Stimulated activated CD4-positive, alpha-beta T cell treated with anti-CD3 and anti-CD28 coated beads, Interleukin-12 subunit alpha, Interleukin-12 subunit beta, amount 100 ng/mL, for 24 hours (primary cell): ENCODE results near the gene PLEKHA1.

ENCODE experiments used
- DNase-seq, 2 experiments: peaks; one replicate each; pipeline ENCODE4 v3.0.0-alpha.2; 2020; ENCODE audit warnings: low read depth in 2 of 2

The PLEKHA1 gene

DNA sequence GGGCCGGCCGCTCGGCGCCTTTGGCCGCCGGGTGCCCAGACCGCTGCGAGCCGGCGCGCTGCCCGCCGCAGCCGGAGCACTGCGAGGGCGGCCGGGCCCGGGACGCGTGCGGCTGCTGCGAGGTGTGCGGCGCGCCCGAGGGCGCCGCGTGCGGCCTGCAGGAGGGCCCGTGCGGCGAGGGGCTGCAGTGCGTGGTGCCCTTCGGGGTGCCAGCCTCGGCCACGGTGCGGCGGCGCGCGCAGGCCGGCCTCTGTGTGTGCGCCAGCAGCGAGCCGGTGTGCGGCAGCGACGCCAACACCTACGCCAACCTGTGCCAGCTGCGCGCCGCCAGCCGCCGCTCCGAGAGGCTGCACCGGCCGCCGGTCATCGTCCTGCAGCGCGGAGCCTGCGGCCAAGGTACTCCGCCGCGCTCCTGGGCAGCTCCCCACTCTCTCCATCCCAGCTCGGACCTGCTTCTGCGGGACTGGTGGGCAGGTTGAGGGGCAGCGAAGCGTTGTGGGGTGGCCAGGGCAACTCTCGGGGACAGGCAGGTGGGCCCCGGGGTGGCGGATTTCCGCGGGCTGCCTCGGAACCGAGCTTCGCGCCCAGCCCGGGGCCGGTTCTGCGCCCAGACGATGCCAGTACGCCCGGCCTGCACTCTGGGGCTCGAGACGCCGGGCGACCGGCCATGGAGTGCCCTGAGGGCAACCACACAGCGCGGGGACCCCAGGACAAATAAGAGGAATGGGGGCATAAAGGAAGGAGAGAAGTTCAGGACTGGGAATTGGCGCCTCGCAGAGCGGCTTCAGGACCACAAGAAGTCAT, 87.4 kb downstream of the PLEKHA1 start:
- no peak for DNase-seq

DNA sequence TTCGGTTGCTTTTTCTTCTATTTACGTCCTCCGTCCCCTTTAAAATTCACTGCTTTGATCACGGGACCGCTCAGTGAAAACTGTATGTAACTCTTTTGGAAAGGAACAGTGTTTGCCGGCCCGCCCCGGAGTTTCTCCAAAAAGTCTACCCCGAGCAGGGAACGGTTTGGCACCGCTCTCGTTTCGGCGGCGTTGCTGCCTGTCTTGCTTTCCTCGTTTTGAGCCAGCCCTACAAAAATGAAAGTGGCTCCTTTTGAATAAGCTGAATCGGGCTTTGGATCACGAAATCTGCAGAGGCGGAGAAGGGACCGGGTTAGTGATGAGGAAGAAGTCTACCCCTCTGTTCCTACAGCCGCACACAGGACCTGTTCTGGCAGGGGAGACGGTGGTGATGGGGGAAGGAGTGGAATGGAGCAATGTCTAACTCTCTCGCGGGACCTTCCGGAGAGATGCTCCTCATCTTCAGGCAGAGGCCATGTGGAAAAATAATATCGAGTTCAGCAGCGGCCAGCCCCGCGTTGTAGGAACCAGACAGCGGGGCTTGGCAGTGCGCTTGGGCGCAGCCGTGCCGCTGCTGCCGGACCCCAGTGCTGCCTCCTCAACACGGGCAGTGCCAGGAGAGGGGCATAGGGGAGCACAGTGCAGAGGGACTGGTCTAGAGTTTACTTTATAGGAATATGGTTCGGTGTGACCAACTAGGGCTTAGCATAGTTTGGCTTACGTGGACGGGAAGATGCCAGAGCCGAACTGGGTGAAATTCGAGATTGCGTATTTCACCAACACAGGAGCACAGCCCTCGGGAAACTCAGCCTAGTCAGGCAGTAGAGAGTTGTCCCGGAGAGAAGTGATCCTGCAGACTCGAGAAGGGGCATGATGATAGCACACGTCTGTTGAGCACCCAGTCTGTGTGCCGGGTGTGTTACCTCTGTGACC, 88.3 kb downstream of the PLEKHA1 start:
- no peak for DNase-seq

DNA sequence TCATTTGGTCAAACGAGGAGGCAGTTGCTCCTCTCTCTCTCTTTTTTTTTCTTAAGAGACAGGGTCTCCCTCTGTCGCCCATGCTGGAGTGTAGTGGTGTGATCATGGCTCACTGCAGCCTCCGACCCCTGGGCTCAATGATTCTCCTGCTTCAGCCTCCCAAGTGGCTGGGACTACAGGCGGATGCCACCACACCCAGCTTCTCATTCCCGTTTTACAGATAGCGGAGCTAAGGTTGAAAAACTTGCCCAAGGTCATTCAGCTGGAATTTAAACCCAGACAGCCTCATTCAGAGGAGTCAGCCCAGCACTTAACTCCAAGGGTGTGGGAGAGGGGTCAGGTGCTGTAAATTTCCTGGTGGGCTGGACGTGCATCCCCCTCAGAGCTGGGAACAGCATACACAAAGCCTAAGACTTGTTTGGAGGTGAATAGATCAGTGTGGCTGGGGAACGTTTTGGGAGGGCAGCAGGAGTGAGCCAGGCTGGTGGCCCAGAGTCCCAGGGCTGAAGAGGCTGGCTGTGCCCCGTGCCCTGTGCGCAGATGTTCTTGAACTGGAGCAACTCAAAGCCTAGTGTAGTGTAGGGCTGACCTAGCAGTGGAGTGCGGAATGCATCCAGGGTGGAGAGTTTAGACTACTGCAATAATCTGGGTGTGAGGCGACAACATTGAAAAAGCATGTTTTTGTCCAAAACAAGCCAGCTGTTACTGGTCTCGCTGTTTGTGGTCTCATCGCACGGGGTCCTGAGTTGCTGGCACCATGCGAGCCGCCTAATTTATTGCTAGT, 89.2 kb downstream of the PLEKHA1 start:
- DNase-seq: no peak

DNA sequence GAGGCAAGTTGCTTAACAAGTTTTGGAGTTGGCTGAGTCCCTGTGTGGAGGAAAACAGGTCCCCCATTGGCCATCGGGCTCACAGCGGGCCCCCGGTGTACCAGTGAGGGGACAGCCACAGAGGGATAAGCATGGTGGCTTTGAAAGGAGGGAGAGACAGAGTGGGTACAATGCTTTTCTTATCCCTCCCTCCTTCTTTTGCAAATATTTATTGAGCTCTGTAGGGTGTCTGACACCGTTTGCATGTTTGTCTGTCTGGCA, 89.7 kb downstream of the PLEKHA1 start:
- DNase-seq: no peak

DNA sequence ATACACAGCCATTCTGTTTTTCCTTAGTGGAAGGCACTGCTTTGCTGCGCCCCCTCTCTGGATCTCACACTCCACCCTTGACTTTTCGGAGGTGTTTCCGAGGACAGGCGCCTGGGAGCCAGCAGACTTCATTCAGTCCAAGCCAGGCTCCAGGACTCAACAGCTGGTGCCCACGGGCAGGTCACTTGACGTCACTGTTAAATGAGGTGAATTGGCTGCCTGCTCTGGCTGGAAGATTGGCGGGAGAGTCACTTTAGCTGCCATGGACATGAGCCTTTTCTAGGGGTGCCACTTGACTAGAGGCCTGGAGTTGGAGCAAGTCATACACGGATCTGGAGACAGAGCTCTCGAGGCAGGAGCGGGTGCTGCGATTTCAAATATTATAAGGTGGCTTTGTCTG, 90.1 kb downstream of the PLEKHA1 start:
- DNase-seq: no peak

DNA sequence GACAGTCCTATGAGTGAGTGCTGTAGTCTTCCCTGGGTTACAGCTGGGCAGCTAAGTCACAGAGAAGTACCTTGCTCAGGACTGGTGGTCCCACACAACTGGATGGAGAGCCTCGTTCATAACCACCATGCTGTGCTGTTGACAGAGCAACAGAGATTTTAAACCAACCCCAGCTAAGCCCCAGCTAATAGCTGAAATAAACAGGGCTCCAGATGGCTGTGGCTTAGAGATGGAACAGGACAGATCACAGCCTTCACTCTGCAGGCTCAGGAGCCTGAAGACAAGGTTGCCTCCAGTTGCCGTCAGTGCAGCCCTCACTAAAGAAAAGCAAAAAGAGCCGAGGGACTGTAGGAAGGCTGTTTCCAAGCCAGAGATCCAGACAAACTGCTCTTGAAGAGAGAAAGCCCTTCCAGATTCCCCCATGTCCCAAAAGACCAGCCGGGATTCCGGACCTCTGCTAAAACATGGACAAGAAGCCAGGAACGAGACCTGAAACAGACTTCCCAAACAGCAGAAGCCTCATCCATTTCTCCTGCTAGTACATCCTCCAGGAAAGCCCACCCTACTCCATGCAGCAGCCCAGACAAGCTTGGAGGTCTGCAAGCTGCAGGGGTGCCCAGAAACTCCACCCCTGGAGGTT, 91.0 kb downstream of the PLEKHA1 start:
- no peak for DNase-seq

DNA sequence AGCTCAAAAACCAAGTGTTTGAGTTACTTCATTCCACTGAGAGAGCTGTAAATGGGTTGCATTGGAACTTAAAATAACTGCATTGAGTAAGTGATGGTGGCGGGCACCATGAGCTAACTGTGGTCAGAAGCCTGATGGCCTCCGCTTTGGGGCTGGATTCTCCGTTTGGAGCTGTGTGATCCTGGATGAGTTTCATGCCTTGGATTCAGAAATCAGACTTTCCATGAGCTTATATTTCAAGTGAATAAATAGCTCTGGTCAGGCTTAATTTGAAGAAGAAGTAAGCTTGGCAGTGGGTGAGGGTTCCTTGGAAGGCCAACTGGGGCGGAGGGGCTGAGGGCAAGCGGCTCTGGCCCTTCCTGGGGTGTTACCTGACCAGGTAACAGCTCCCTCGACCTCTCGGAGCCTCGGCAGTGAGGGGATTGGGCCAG, 92.5 kb downstream of the PLEKHA1 start:
- no peak for DNase-seq

DNA sequence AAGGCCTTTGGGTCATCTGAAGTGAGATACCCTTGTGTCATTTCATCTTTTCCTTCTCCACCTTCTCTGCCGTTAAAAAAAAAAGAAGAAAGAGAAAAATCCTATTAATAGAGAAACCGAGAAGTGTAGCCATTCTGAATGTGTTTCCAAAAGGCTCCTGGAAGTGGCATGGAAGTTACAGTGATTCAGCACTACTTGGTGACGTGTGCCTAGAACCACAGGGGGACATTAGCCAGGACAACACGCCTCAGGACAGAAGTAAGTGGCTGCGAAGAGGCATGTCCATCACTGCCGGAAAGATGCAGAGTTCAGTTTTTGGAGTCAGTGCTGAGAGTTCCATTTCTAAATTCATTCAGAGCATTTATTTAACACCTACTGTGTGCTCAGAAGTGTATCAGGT, 93.2 kb downstream of the PLEKHA1 start:
- no peak for DNase-seq

DNA sequence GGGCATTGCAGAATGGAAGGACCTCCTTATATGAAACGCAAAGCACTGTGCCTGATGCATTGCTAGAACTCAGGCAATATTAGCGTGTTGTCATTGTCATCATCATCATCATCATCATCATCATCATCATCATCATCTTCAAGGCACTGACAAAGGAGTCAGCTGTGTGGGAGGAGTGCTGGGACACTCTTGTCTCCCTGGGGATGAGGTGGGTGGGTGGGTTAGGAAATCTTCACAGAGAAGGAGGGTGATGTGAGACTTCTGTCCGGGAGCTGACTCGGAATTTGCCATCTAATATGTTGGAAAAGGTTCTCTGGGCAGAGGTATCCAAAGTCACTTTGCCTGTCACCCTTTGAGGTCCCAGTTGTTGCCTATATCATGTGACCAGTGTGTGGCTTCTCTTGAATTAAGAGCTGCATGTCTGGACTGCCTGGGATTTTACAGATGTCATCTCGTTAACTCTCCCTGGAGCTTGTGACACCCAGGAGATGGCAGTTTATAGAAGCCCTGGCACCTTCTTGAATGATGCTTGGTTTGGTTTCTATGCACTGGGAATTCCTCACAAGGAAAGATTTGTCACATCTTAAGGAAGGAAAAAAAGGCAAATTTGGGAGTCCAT, 93.9 kb downstream of the PLEKHA1 start:
- no peak for DNase-seq

DNA sequence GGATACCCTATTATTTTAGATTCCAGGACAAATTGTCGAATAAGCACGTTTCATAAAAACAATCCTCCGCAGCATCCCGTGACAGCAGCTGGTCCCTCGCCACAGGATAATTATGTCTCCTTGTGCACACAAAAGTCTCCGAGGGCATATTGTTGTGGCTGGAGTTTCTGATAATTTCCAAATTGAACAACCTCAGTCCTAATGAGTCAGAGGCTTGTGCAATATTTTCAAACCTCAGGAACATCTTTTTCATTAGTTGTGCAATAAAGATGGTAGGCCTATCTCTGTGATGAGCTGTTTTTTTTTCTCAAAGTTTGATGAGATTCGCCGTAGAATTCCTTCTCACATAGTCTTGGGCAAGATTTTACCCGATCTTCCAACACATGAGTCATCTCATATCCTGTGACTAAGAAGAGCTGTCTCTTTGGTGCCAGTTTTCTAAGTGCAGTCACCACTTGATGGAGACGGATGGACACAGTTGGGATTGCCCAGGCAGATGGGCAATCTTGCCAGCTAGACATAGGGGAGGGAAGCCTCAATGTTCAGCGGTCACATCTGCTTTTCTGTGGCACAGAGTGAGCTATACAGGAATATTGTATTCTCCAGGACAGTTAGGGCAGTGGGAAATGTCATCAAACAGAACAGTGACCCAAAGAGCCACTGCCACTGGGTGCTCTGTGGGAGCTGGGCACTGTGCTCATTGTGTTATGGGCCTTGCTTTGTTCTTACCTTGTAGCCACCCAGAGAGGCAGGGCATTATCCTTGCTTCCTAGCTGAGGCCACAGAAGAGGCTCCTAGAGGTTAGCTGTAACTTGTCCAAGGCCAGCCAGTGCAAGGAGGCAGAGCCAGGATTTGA, 94.6 kb downstream of the PLEKHA1 start:
- no peak for DNase-seq

DNA sequence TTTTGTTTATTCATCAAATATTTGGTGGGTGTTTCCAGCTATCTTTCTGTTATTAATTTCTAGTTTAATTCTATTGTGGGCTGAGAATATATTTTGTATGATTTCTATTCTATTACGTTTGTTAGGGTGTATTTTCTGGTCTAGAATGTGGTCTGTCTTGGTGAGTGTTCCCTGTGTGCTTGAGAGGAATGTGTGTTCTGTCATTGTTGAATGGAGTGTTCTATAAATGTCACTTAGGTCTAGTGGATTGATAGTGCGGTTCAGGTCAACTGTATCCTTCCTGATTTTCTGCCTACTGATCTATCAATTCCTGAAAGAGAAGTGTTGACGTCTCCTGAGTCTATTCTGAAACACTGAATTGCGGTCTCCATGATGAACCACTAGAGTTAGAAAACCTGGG, 95.3 kb downstream of the PLEKHA1 start:
- DNase-seq: no peak

DNA sequence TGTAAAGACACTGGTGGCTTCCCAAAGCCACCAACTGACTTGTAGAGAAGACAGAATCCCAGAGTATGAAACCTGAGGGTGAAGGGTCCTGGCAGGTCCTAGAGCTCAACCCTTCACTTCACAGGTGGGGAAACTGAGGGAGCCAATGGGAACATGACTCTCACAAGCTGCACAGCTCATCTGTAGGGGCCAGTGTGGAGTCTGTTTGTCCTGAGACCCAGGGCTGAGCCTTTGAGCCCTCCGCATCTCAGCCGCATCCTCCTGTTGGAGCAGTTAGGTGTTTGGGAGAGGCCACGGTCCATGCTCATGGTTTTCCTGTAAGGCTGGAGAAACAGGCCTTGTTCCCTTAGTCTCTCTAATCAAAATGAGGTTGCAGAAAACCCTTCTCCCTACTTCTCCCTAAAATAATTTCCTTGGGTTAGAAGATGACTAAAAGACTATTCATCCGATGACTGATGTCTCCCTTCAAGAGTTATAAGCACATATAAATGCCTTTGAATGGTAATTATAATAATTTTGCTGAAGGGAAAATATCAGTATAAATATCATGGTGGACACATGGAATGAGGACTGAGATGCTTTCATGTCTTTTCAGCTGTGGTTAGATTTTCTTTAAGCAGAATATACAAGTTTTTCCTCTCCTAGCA, 97.1 kb downstream of the PLEKHA1 start:
- no peak for DNase-seq

DNA sequence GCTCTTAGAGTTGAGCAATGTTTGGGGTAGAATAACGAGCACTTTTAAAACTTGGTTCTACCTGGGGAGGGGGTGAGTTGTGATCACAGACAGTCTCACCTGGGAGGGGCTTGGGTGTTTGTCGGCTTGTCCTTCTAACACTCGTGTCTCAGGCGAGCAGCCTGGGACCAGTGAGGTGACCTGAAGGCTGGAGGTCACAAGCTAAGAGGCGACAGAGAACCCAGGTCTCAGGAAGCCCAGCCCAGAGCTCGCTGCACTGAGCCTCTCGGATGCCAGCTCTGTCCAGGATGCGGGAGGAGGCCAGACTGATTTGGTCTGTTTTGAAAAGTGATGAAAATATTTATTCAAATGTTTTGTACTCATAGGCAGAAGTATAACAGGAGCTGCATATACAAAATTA, 98.6 kb downstream of the PLEKHA1 start:
- DNase-seq: no peak

DNA sequence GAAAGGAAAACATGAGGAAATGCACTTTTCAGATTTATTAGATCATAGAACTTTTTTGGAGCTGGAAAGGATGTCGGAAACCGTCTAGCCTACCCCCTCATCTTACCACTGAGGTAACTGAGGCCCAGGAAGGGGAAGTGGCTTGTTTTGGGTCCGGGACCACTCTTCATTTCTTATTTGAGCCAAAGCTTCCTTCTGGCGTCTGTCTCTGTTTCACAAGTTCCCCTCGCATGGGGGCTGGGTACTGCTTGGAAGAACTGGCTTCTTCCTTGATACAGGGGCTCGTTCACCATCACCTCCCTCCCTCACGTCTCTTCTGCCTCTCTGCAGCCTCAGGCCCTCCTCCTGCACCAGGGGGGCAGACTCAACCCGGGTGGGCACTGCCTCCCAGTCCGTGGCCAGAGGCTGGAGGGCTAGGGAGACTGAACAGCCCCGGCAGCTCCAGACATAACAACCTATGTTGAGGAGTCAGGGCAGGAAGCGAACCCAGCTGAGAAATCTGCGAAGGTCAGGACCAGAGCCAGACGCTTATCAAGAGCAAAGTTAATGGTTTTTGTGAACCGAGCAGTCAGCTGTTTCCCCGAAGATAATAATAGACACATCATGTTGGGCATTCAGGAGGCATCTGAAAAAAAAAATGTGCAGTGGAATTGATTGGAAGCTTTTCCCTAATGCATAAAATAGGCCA, 99.8 kb downstream of the PLEKHA1 start:
- DNase-seq: no peak

DNA sequence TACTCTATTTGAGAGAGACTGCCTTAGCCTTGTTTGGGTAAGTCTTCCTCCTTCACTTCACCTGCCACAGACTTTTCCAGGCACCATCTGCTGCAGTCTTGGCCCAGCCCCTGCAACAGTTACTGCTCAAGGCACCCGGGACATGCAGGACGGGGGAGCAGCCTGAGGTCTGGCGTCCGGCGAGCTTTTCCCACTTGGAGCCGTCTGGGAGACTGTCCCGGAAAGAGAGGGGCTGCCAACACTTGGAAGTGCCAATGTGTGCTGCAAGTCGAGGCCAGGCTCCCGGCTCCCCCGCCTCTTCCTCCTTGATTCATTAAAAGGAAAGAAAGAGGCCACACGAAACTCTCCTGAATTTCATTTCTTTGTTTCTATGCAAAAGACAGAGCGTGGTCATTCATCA, 100.6 kb downstream of the PLEKHA1 start:
- DNase-seq: no peak

DNA sequence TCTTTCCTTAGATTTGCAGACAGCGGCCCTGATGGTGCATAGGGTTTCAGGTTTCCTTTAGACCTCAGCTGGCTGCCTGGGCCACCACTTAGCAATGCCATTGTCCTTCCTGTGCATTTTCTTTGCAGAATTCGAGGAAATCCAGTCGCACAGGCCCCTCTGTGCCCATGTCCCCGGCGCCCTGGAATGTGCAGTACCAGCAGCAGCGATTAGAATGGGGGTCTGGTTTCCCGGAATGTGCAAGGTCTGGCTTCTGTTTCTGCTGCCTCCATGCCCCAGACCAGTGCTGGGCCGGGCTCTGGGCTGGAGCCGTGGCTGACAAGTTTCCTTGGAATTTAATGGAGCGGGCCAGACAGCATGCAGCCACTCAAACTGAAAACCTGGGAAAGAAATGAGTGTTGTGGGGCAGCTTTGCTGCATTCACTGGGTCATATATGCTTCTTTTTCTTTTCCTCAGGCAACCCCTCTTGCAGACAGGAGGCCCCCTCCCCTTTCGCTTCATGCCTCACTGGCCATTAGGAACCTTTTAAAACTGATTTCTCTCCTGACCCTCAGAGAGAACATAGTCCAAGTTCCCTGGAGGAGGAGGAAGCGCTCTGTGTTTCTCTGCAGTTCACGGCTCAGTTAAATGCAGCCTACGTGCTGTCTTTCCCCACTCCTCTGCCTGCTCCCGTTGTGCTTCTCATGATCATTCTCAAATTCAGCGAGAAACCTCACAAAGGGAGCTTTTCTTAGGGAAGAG, 101.3 kb downstream of the PLEKHA1 start:
- no peak for DNase-seq

DNA sequence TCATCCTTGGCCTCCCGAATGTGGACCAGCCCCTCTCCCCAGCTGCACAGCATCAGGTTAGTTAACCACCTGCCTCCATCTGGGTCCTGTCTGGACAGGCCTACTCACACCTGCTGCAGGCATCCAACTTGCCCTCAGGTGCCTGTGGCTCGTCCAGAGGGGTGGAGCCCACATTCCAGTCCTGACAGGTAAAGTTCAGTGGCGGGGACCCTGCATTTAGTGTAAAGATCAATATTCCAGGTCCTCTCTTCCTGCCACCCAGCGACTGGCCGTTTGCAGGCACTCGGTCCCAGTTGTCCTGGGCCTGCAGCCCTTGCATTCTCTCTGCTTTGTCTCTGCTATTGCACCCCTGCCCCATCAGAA, 101.8 kb downstream of the PLEKHA1 start:
- DNase-seq: no peak

DNA sequence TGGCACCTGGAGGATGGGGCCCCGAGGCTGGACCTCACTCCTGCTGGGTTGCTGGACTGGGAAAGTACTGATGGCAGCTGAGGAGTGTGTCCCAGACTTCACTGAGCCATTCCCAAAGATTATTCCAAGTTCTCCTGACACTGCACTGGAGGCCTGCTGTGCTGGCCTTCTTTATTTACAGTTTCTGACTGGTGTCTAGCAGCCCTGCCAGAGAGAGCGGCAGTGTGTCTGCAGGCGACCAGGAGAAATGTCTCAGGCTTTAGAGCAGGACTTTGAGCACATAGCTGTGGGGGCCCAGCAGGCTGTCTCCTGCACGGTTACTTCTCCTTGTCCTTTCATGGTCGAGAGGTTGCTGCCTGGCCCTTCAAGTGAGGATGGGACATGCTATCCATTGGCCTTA, 102.9 kb downstream of the PLEKHA1 start:
- no peak for DNase-seq

DNA sequence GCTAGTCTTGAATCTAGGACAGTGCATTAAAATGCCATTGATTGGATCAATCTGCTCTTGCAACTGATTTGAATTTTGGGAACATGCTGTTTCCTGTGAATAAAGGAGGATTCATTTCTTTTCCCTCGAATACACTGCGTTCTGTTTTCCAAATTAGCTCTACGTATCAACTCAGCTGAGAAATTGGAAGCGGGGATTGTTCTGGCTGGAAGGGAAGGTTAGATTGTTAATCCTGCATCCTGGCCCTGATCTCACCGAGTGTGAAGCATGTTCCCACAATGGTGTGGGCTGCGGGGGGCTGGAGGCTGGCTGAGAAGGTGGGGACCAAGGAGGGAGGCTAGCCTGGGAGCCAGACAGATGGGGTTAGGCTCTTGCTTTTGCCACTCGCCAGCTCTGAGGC, 104.5 kb downstream of the PLEKHA1 start:
- DNase-seq: no peak
